Testis (tissue), 2 donors: ENCODE data around the gene C9orf152.

ENCODE experiments used
- CTCF ChIP-seq, 3 experiments: fragments of 450-650 bp in 2 of 3; fragments of 200-600 bp in 1 of 3; sonication (generic) in 1 of 3; IDR thresholded peaks; one replicate each; pipeline ENCODE4 v1.5.1; 2016 to 2019; ENCODE audit warnings: antibody characterized with exemption in 3 of 3, mild to moderate bottlenecking in 2 of 3, moderate library complexity in 1 of 3
- POLR2A ChIP-seq: fragments of 450-650 bp; IDR thresholded peaks from one replicate; pipeline ENCODE4 v1.6.1; 2017; ENCODE audit warnings: antibody characterized with exemption, mild to moderate bottlenecking, moderate library complexity

DNA sequence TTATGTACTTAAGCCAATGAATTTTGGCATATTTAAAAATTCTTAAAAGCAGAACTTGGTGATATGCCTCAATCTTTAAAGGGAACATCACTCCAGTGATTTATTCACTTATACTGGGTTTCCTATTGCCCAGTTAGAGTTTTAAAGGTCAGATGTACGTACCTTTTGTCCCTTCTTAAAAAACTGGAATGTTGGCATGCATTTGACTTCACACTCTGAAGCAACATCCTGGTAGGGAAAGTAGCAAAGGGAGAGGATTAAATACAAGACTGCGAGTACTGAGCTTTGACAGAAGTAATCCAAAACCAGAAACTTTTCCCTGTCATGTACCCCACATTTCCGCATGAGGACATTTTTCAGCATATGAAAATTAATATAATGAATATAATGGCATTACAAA is 36.7 kb upstream of the C9orf152 start:
- TF ChIP-seq CTCF (IDR thresholded peaks at IDR 0.05): no peak
- TF ChIP-seq POLR2A: no peak
